Measurements from ENCODE around the gene SASH1.
"Not testable (repeated sequence)": the region's sequence is repeated elsewhere in the genome, so short reads cannot be mapped to it uniquely, and the experiment has no call there.

The SASH1 gene

DNA sequence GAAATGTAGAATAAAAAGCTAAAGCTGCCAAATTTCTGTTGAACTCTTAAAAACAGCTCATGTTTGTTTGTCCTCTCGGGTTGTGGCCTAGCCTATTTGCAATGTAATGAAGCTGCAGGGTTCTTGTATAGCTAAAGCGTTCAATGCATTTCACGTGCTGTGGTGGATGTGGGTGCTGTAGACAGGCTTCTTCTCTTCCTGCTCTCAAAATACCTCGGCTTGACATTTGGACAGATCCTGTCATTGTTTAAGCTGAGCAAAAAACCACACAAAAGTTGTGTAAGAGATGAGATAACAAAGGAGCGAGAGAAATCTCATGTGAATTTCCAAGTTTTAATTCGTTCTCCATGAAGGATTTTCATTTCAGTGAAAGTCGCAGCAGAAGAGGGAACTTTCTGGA is 207.9 kb downstream of the SASH1 start:
- DNase-seq (ENCODE audit: low read depth), result no peak

DNA sequence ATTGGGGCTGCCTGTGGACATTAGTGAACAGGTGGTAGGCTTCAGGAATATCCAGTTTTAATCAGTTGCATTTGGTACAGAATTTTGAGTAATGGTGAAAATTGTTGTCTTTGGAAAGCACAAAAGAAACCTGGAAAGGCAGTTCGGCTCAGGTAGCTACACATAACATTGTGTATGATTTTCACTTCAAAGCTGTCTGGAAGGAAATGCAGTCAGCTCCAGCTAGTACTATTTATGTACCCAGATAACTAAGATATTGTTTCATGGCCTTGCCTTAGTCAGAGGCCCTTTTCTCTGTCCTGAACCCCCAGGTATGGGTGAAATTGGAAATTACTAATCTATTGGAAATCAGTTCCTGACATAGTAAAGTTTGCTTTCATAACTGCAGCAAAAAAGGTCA is 208.6 kb downstream of the SASH1 start:
- no peak for DNase-seq (ENCODE audit: low read depth)

GRCh38 chr6:148556410-148556809 is 213.8 kb downstream of the SASH1 start:
- no peak for DNase-seq (ENCODE audit: low read depth)

GRCh38 chr6:148557796-148558321 is 215.2 kb downstream of the SASH1 start:
- peak; percentile 17 for DNase-seq (ENCODE audit: low read depth)

DNA sequence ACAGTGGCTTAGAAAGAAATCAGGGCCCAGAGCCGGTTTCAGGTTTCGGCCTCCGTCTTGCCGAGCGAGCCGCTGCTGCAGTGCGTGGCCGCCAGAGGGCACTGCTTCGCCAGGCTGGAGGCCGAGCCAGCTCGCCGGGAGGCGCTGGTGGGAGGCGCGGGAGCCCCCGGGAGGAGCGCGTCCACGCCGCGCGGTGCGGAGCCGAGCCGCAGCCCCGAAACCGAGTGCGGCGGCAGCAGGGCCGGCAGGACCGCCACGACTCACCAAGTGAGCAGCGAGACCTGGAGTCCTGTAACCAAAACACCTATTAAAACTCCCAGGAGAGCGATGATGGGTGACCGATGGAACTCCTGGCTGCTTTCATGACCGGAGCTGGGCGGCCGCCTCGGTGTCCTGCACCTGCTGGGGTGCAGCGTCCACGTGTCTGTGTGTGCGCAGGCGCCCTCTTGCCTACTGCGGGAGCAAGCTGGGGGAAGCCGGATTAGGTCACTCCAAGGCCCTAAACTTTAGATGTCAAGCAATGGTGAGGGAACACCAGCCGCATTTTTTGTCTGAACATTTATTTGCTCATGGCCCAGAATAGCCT is 217.3 kb downstream of the SASH1 start:
- peak; percentile 74 for DNase-seq (ENCODE audit: low read depth)

- no peak for DNase-seq (ENCODE audit: low read depth)
Observed at GRCh38 chr6:148561629-148562028, 219.0 kb downstream of the SASH1 start.

GRCh38 chr6:148563066-148563465 is 220.4 kb downstream of the SASH1 start:
- no peak for DNase-seq (ENCODE audit: low read depth)

DNA sequence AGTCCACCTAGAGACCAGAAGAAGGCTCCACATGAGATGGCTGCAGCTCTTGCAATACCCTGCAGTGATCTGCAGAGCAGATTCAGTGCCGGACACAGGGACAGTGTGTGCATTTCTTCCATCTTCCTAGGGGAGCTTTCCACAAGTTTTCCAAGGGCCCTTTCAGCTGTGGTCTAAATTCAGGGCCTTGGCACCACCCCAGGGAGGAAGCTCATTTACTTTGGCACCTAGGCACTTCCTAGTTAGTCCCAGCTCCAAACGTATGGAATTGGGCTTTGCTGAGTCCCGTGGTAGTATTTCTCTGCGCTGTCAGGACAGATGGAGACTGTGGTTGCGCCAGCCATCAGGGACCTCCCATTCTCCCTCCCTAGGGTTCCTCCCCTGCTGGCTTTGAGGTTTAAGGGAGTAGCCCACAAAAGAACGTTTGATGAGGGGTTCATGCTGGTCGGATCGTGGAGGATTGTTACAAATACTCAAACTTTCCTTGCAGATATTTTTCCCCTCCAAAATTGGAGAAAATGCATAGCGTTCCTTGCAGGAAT is 221.9 kb downstream of the SASH1 start:
- no peak for DNase-seq (ENCODE audit: low read depth)

- no peak for DNase-seq (ENCODE audit: low read depth)
Observed at GRCh38 chr6:148565321-148565926, 222.8 kb downstream of the SASH1 start.

GRCh38 chr6:148565930-148566663 is 223.5 kb downstream of the SASH1 start:
- DNase-seq (ENCODE audit: low read depth), result peak; percentile 95

DNA sequence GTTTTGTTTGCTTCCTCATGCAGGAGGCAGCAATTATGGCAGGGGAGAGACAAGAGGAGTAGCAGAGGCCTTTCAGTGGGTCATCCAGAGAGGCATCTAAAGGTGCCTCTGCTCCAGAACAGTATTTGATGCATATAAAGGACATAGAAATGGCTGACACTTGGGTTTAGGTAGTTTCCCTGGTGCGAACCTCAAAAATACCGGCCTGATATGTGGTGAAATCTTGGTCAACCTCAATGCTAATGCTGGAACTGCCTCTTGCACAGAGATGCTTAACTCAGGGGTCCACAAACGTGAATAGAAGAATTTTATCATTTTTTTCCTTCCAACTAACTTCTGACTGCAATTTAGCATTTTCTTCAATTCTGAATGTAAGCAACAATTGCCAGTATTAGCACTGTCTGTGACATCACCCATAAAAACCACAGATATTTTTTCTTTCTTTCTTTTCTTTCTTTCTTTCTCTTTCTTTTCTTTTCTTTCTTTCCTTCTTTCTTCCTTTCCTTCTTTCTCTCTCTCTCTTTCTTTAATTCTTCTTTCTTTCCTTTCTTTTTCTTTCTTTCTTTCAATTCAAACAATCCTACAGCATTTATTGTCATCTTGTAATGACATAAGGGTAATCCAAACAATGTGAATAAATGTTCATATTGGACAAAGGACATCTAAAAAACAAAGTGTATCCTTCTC is 224.2 kb downstream of the SASH1 start:
- no peak for DNase-seq (ENCODE audit: low read depth)

DNA sequence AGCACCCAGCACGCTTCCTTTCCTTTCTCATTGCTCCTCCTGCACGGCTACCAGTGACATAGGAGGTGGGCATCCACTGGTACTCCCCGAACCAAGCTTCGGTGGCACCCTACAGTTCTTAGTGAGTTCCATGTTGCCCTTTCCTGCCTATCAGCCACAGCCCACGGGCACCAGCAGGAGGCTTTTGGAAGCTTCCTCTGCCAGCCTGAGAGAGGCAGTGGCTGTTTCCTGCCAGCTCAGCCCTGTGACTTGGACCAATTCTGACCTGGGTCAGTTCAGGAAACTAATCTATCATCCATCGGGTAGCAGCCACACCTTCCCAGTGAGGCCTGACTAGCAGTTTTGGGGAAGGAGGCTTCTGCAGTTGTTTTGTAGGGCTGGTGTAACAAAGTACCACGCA is 227.8 kb downstream of the SASH1 start:
- DNase-seq (ENCODE audit: low read depth), result no peak

DNA sequence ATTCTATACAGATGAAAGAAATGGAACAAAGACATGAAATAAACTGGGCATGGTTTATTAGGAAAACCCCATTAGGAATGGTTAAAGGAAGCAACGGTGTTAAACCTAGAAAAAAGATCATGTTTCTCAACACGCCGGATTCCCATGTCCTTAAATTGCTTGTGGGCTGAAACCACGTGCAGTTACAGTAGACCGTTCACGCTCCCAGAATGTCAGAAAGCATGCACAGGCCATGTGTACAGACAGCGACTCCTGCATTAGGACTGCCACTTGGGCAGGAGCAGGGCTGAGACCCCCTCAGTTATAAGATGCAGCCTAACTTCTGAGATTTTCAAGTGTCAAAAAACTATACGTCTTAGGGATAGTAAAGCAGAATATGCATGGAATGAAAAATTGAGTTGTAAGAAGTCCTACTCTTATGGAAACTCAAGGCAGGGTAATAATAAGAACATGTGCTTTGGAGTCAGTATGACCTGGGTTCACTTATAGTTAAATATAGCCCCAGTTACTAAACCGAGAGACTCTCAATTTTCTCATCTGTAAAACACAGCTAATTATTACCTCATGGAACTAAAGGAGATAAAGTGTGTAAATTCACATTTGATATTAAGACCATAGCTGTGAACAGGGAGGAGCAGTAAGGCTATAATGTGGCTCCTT is 230.2 kb downstream of the SASH1 start:
- no peak for DNase-seq (ENCODE audit: low read depth)

GRCh38 chr6:148573922-148574321 is 231.3 kb downstream of the SASH1 start:
- DNase-seq (ENCODE audit: low read depth), result no peak

GRCh38 chr6:148577687-148578488 is 235.2 kb downstream of the SASH1 start:
- peak; percentile 83 for DNase-seq (ENCODE audit: low read depth)

DNA sequence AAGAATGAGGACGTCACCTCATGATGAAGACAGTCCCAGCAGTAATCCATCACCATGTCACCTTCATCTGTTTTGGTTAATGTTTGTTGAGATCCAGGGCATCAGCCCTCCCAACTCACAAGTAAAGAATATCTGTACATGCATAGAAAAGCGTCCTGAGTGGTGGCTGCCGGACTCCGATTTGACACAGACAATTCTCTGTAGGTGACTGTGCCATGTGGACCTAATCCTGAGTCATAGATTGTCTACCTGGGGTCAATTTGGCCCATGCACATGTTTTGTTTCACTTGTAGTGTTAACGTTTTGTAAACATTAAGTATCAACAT is 235.8 kb downstream of the SASH1 start:
- DNase-seq (ENCODE audit: low read depth), result no peak

DNA sequence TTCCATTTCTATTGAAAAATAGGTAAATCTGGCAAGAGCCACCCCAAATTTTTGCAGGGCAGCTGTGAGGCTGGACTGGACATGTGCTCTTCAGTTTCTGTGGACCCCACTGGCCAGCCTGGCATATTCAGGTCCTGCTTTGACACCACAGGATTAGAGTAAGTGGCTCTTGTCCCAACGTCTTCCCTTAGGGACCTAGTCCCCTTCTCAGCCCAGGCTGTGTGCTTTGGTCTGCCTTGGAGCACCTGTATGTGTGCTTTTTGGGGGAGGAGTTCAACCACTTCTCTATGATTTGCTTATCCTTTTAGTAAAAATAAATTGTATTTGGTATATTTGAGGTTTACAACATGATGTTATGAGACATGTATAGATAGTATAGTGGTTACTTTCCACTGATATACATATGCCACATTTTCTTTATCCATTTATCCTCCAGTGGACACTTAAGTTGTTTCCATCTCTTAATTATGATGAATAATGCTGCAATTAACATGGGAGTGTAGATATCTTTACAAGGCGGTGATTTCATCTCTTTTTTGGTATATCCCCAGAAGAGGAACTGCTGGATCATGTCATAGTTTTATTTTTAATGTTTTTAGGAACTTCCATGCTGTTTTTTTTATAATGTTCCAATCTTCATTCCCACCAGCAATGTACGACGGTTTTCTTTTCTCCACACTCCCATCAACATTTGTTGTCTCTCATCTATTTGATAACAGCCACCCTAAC is 236.4 kb downstream of the SASH1 start:
- DNase-seq (ENCODE audit: low read depth), result no peak

DNA sequence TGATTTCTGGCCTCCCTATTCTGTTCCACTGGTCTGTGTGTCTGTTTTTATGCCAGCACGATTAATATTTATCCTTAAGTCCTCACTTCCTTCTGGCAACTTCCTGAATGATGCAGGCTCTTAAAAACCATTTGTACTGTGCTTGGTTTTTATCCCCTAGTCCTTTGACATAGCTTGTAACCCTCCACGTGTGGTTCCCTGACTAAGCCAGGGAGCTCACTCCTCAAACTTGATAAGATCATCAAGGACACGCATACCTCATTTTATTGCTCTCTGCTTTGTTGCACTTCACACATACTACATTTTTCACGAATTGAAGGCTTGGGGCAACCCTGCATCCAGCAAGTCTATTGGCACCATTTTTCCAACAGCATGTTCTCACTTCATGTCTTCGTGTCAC is 237.8 kb downstream of the SASH1 start:
- no peak for DNase-seq (ENCODE audit: low read depth)

DNA sequence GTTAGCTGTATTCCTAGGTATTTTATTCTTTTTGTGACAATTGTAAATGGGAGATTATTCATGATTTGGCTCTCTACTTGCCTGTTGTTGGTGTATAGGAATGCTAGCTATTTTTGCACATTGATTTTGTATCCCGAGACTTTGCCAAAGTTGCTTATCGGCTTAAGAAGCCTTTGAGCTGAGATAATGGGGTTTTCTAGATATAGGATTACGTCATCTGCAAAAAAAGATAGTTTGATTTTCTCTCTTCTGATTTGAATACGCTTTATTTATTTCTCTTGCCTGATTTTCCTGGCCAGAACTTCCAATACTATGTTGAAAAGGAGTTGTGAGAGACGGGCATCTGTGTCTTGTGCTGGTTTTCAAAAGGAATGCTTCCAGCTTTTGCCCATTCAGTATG is 241.0 kb downstream of the SASH1 start:
- no peak for DNase-seq (ENCODE audit: low read depth)

DNA sequence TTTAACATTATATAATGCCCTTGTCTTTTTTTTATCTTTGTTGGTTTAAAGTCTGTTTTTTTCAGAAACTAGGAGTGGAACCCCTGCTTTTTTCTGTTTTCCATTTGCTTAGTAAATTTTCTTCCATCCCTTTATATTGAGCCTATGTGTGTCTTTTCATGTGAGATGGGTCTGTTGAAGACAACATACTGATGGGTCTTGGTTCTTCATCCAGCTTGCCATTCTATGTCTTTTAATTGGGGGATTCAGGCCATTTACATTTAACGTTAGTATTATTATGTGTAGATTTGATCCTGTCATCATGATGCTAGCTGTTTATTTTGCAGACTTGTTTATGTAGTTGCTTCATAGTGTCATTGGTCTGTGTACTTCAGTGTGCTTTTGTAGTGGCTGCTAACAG is 243.0 kb downstream of the SASH1 start:
- DNase-seq (ENCODE audit: low read depth), result not testable (repeated sequence)

GRCh38 chr6:148590883-148591282 is 248.2 kb downstream of the SASH1 start:
- no peak for DNase-seq (ENCODE audit: low read depth)

Measured in ELR (cell line).